Liver (tissue), 9 donors: ENCODE measurements around the gene LBP. TPM values are rescaled to one million over a fixed set of nuclear protein-coding genes. Genes with fewer than 3 reads are reported as not detected.

ENCODE experiments used
- DNase-seq: peaks from one replicate; pipeline ENCODE4 v3.0.0-alpha.2; 2017; ENCODE audit warnings: low spot score
- H3K27ac ChIP-seq, 2 donors: one replicate each; pipeline ENCODE4 v1.7.0; 2013; ENCODE audit warnings: inconsistent platforms in 2 of 2, low read length in 2 of 2, control low read depth in 1 of 2, low read depth in 1 of 2, mild to moderate bottlenecking in 1 of 2
- H3K27me3 ChIP-seq, 4 donors: one replicate each; pipeline versions ENCODE4 v1.6.1 to v1.7.0; 2013; ENCODE audit warnings: low read length in 3 of 4, inconsistent platforms in 1 of 4, mild to moderate bottlenecking in 1 of 4, moderate library complexity in 1 of 4; ENCODE audit not compliant: control insufficient read depth in 4 of 4, insufficient read depth in 4 of 4
- H3K36me3 ChIP-seq, 4 donors: one replicate each; pipeline versions ENCODE4 v1.6.1 to v1.7.0; 2013; ENCODE audit warnings: low read length in 3 of 4, mild to moderate bottlenecking in 3 of 4, low read depth in 1 of 4, moderate library complexity in 1 of 4; ENCODE audit not compliant: control insufficient read depth in 4 of 4, insufficient read depth in 3 of 4
- H3K4me1 ChIP-seq, 4 donors: one replicate each; pipeline versions ENCODE4 v1.6.1 to v1.7.0; 2013; ENCODE audit warnings: low read length in 3 of 4, mild to moderate bottlenecking in 3 of 4, moderate library complexity in 1 of 4; ENCODE audit not compliant: control insufficient read depth in 4 of 4, insufficient read depth in 4 of 4
- H3K4me3 ChIP-seq, 3 donors: one replicate each; pipeline versions ENCODE4 v1.6.1 to v1.7.0; 2013; ENCODE audit warnings: low read length in 3 of 3, control low read depth in 1 of 3, low read depth in 1 of 3, mild to moderate bottlenecking in 1 of 3
- H3K9ac ChIP-seq, 2 donors: one replicate each; pipeline ENCODE4 v1.7.0; 2013; ENCODE audit warnings: low read length in 2 of 2, mild to moderate bottlenecking in 2 of 2, moderate library complexity in 2 of 2, control low read depth in 1 of 2, low read depth in 1 of 2
- H3K9me3 ChIP-seq, 4 donors: one replicate each; pipeline versions ENCODE4 v1.6.1 to v1.7.0; 2013; ENCODE audit warnings: low read length in 3 of 4; ENCODE audit not compliant: control insufficient read depth in 4 of 4
- CTCF ChIP-seq: fragments of 150-350 bp; IDR thresholded peaks from 2 replicates; pipeline ENCODE4 v1.5.1; 2017; ENCODE audit warnings: improper control_type of control experiment, low read depth, low read length; ENCODE audit not compliant: missing input control
- FOXA1 ChIP-seq: IDR thresholded peaks from 2 replicates; pipeline ENCODE4 v1.6.1; 2016; ENCODE audit warnings: antibody characterized with exemption
- FOXA2 ChIP-seq: IDR thresholded peaks from 2 replicates; pipeline ENCODE4 v1.6.1; 2016; ENCODE audit warnings: antibody characterized with exemption
- GABPA ChIP-seq, 2 donors: IDR thresholded peaks in 1 of 2; conservative IDR thresholded peaks in 1 of 2; 2 replicates each; pipeline ENCODE4 v1.6.1; 2016; ENCODE audit warnings: antibody characterized with exemption in 2 of 2, mild to moderate bottlenecking in 1 of 2, moderate library complexity in 1 of 2
- HNF4A ChIP-seq, 2 donors: conservative IDR thresholded peaks; 2 replicates each; pipeline ENCODE4 v1.6.1; 2016; ENCODE audit warnings: antibody characterized with exemption in 2 of 2, mild to moderate bottlenecking in 2 of 2
- HNF4G ChIP-seq: IDR thresholded peaks from 2 replicates; pipeline ENCODE4 v1.6.1; 2016; ENCODE audit warnings: antibody characterized with exemption
- JUND ChIP-seq, 2 donors: IDR thresholded peaks; 2 replicates each; pipeline ENCODE4 v1.6.1; 2016; ENCODE audit warnings: antibody characterized with exemption in 2 of 2
- MAX ChIP-seq: IDR thresholded peaks from 2 replicates; pipeline ENCODE4 v1.6.1; 2016; ENCODE audit warnings: antibody characterized with exemption
- NR2F2 ChIP-seq: IDR thresholded peaks from 2 replicates; pipeline ENCODE4 v1.6.1; 2016; ENCODE audit warnings: antibody characterized with exemption
- RAD21 ChIP-seq, 2 donors: IDR thresholded peaks; 2 replicates each; pipeline ENCODE4 v1.6.1; 2016; ENCODE audit warnings: antibody characterized with exemption in 2 of 2, mild to moderate bottlenecking in 2 of 2
- REST ChIP-seq: IDR thresholded peaks from 2 replicates; pipeline ENCODE4 v1.6.1; 2016; ENCODE audit warnings: antibody characterized with exemption, mild to moderate bottlenecking
- RXRA ChIP-seq, 2 donors: IDR thresholded peaks; 2 replicates each; pipeline ENCODE4 v1.6.1; 2017 to 2018; ENCODE audit warnings: antibody characterized with exemption in 2 of 2, mild to moderate bottlenecking in 1 of 2
- SP1 ChIP-seq: IDR thresholded peaks from 2 replicates; pipeline ENCODE4 v1.6.1; 2018; ENCODE audit warnings: antibody characterized with exemption, mild to moderate bottlenecking
- TAF1 ChIP-seq: conservative IDR thresholded peaks from 2 replicates; pipeline ENCODE4 v1.6.1; 2016; ENCODE audit warnings: antibody characterized with exemption, mild to moderate bottlenecking
- YY1 ChIP-seq: IDR thresholded peaks from 2 replicates; pipeline ENCODE4 v1.6.1; 2016; ENCODE audit warnings: antibody characterized with exemption, mild to moderate bottlenecking
- ZBTB33 ChIP-seq: IDR thresholded peaks from 2 replicates; pipeline ENCODE4 v1.6.1; 2016; ENCODE audit warnings: antibody characterized with exemption
- WGBS: extraction: QIAGEN DNeasy Blood & Tissue Kit; methylation state at CpG from one replicate; pipeline ENCODE4 v1.1.7; 2013; 5-methylcytosine and 5-hydroxymethylcytosine counted together
- polyA plus RNA-seq, 2 donors: library from polyadenylated mRNA; stranded (reverse) in 1 of 2; unstranded in 1 of 2; fragments of 200-250 nt in 1 of 2; fragments of >200 nt in 1 of 2; fragmentation: Nextera tagmentation in 1 of 2; extraction: Ambion mirVana in 1 of 2; gene quantifications; one replicate each; pipeline versions ENCODE4 v1.2.1 to v1.2.3, GENCODE V29; 2013 to 2015
- total RNA-seq, 2 donors: library from RNA; depleted of rRNA; stranded (reverse); fragments of >200 nt; gene quantifications; one replicate each; pipeline ENCODE4 v1.2.3, GENCODE V29; 2014
- TF ChIP-seq, protein P1 (sequence below): IDR thresholded peaks from 2 replicates; pipeline ENCODE4 v1.6.1; 2016; ENCODE audit warnings: antibody characterized with exemption
- donor health status: healthy.
- donor health status: healthy.
- donor health status: healthy.
- donor health status: healthy.
- donor health status: healthy.

Gene LBP
- total and polyA plus RNA-seq, 4 donors, result 561 to 1,485 (median 1,083) TPM

DNA sequence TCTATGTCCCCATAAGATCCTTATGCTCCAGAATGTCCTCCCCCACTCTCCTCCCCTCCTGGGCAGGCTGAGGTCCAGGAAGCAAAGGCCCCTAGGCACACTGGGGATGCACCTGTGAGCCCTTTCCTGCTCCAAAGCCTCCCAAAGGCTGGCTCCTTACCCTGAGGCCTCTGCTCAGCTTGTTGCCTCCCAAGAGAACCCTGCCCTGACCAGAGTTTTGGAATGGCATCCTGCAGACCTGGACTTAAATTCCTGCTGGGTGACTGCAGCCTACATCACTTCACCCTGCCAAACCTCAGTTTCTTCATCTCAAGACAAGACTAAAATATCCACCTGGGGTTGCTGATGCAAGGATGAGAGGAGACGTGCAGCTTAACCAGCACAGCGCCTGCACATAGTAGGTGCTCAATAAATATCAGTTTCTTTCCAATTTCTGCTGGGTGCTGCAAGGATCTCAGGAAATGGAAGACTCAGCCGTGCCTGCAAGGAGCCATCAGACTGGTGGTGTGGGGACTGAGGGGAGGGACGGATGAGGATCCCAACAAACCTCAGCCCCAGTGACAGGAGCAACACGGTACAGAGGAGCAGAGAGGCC, 2.1 kb upstream of the LBP start:
- H3K4me3 ChIP-seq, result peak overlapping the region in 2 of 3 donors; percentile 3 to 25
- 80% methylated on average over 5 of the region's 5 CpGs for WGBS
- H3K27me3 ChIP-seq, result no peaks in the 10 kb centered on the region
- peaks cover 0 to 6% (median 2%) of the 10 kb centered on the region in 4 donors for H3K36me3 ChIP-seq
- no peak overlapping the region for H3K9ac ChIP-seq
- TF ChIP-seq CTCF (no peak), REST (no peak), RAD21 (IDR thresholded peaks at IDR 0.05) (no peak), JUND (IDR thresholded peaks at IDR 0.05) (no peak), HNF4A (conservative IDR thresholded peaks at IDR 0.05) (no peak), FOXA1 (no peak)
- TF ChIP-seq, protein P1, sequence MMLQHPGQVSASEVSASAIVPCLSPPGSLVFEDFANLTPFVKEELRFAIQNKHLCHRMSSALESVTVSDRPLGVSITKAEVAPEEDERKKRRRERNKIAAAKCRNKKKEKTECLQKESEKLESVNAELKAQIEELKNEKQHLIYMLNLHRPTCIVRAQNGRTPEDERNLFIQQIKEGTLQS, result peak; percentile 1
- H3K4me1 ChIP-seq, result peaks cover 9 to 70% (median 52%) of the 10 kb centered on the region in 4 donors
- no peaks in the 10 kb centered on the region for H3K9me3 ChIP-seq
- no peak for DNase-seq
- peak overlapping the region; percentile 95 to 98 for H3K27ac ChIP-seq

- peak overlapping the region in 2 of 3 donors; percentile 57 to 72 for H3K4me3 ChIP-seq
- TF ChIP-seq TAF1 (no peak), FOXA2 (peak; percentile 34), MAX (peak; percentile 47), RXRA (IDR thresholded peaks at IDR 0.05) (peak in 1 of 2 donors; percentile 48), NR2F2 (no peak), SP1 (peak; percentile 68), FOXA1 (no peak), REST (no peak), CTCF (no peak), YY1 (no peak), GABPA (IDR thresholded peaks at IDR 0.05 in 1 of 2, conservative IDR thresholded peaks at IDR 0.05 in 1 of 2) (no peak), HNF4G (peak; percentile 40), ZBTB33 (peak; percentile 43), JUND (IDR thresholded peaks at IDR 0.05) (peak; percentile 46 to 50)
- TF ChIP-seq, protein P1, result peak; percentile 21
Observed at GRCh38 chr20:38345643-38346042, 639 bp upstream of the LBP start.

More at GRCh38 chr20:38345643-38346042, 639 bp upstream of the LBP start:
- Histone ChIP-seq H3K27ac (peak overlapping the region; percentile 95 to 98), H3K9ac (peak overlapping the region; percentile 48 to 93), H3K4me1 (peaks cover 5 to 71% (median 49%) of the 10 kb centered on the region in 4 donors), H3K27me3 (no peaks in the 10 kb centered on the region), H3K36me3 (peaks cover 0 to 19% (median 5%) of the 10 kb centered on the region in 4 donors), H3K9me3 (no peaks in the 10 kb centered on the region)
- 16% methylated on average over 2 of the region's 2 CpGs for WGBS
- no peak for DNase-seq
